T-helper 17 cell (primary cell): ENCODE results near the gene TAF3. TPM values are rescaled to one million over a fixed set of nuclear protein-coding genes. Genes with fewer than 3 reads are reported as not detected.

ENCODE experiments used
- ATAC-seq: fragments of 150-1000 bp; cut with Tn5 transposase; 2 replicates; pipeline ENCODE4 v1.10.0; 2021; ENCODE audit warnings: mild to moderate bottlenecking, moderate library complexity
- DNase-seq, 3 donors: peaks; one replicate each; pipeline versions ENCODE4 v3.0.0 to v3.0.0-alpha.2; 2020 to 2021
- H3K9me3 ChIP-seq: one replicate; pipeline ENCODE4 v1.7.0; 2013; ENCODE audit warnings: low read length, mild to moderate bottlenecking; ENCODE audit not compliant: control insufficient read depth, poor library complexity, severe bottlenecking
- H3K27ac Mint-ChIP-seq: one replicate; pipeline ENCODE4 v1.8.0; 2022; ENCODE audit warnings: mild to moderate bottlenecking, moderate library complexity, mixed read lengths
- H3K27me3 Mint-ChIP-seq: one replicate; pipeline ENCODE4 v1.8.0; 2022; ENCODE audit warnings: mixed read lengths
- H3K36me3 Mint-ChIP-seq: one replicate; pipeline ENCODE4 v1.8.0; 2022; ENCODE audit warnings: low read depth, mixed read lengths
- H3K4me1 Mint-ChIP-seq: one replicate; pipeline ENCODE4 v1.8.0; 2022; ENCODE audit warnings: mild to moderate bottlenecking, mixed read lengths
- H3K4me3 Mint-ChIP-seq: one replicate; pipeline ENCODE4 v1.8.0; 2022; ENCODE audit warnings: mild to moderate bottlenecking, moderate library complexity, mixed read lengths
- total RNA-seq, 4 donors: library from RNA in 2 of 4; stranded (reverse) in 2 of 4; gene quantifications; one replicate each; pipeline ENCODE4 v1.2.3 and lab custom pipeline; 2022 to 2026

Gene TAF3
- total RNA-seq, 2 donors from 2014 or later: 17.0 to 18.4 TPM

- Mint-ChIP-seq H3K4me3 (no peak overlapping the region), H3K36me3 (peaks cover 6% of the 10 kb centered on the region), H3K27ac (no peak overlapping the region), H3K27me3 (no peaks in the 10 kb centered on the region), H3K4me1 (peaks cover 4% of the 10 kb centered on the region)
- ATAC-seq (no peak), DNase-seq (no peak)
- H3K9me3 ChIP-seq: no peaks in the 10 kb centered on the region
Observed at GRCh38 chr10:7984896-7985295, 166.6 kb downstream of the TAF3 start.

- H3K4me3 Mint-ChIP-seq: no peak overlapping the region
- no peaks in the 10 kb centered on the region for H3K27me3 Mint-ChIP-seq
- peaks cover 6% of the 10 kb centered on the region for H3K36me3 Mint-ChIP-seq
- no peak for DNase-seq
- no peak for ATAC-seq
- peaks cover 6% of the 10 kb centered on the region for H3K4me1 Mint-ChIP-seq
- H3K9me3 ChIP-seq: no peaks in the 10 kb centered on the region
- H3K27ac Mint-ChIP-seq: no peak overlapping the region
Observed at GRCh38 chr10:7986851-7987250, 168.5 kb downstream of the TAF3 start.

DNA sequence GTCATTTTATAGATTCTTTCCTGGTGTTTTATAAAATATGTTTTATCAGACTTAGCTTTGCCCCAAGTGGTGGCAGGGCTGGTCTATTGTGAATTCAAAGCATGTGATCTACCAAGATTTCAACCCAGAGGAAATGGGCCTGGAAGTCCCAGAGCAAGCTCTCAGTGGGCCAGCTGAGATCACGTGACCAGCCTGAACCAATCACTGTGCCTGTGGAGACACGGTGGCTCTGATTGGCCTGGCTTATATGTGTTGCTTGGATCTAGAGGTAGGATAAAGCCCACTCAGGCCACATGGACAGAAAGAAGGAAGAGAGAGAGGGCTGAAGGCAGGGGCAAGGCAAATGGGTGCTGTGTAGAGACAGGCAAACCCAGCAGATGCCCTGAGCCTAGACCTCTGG, 170.7 kb downstream of the TAF3 start:
- Mint-ChIP-seq H3K27ac (no peak overlapping the region), H3K36me3 (peaks cover 8% of the 10 kb centered on the region), H3K4me1 (peaks cover 9% of the 10 kb centered on the region), H3K4me3 (no peak overlapping the region), H3K27me3 (no peaks in the 10 kb centered on the region)
- ATAC-seq: no peak
- no peaks in the 10 kb centered on the region for H3K9me3 ChIP-seq
- no peak for DNase-seq

GRCh38 chr10:7998831-7999230, 180.5 kb downstream of the TAF3 start:
- H3K9me3 ChIP-seq: no peaks in the 10 kb centered on the region
- Mint-ChIP-seq H3K27ac (peak overlapping the region; percentile 44), H3K4me1 (no peaks in the 10 kb centered on the region), H3K4me3 (no peak overlapping the region), H3K36me3 (peaks cover 8% of the 10 kb centered on the region), H3K27me3 (no peaks in the 10 kb centered on the region)
- ATAC-seq (no peak), DNase-seq (no peak)

GRCh38 chr10:8004469-8005000, 186.2 kb downstream of the TAF3 start:
- Mint-ChIP-seq H3K4me3 (no peak overlapping the region), H3K4me1 (no peaks in the 10 kb centered on the region), H3K27me3 (no peaks in the 10 kb centered on the region), H3K27ac (no peak overlapping the region), H3K36me3 (peaks cover 4% of the 10 kb centered on the region)
- DNase-seq (no peak), ATAC-seq (no peak)
- H3K9me3 ChIP-seq: peaks cover 2% of the 10 kb centered on the region

- H3K27me3 Mint-ChIP-seq: no peaks in the 10 kb centered on the region
- H3K9me3 ChIP-seq: peaks cover 2% of the 10 kb centered on the region
- no peaks in the 10 kb centered on the region for H3K4me1 Mint-ChIP-seq
- peaks cover 2% of the 10 kb centered on the region for H3K36me3 Mint-ChIP-seq
- H3K4me3 Mint-ChIP-seq: no peak overlapping the region
- ATAC-seq (no peak), DNase-seq (no peak)
- H3K27ac Mint-ChIP-seq: no peak overlapping the region
Observed at GRCh38 chr10:8006274-8006999, 188.1 kb downstream of the TAF3 start.

GRCh38 chr10:8009031-8009430, 190.7 kb downstream of the TAF3 start:
- H3K27me3 Mint-ChIP-seq: no peaks in the 10 kb centered on the region
- ATAC-seq (no peak), DNase-seq (no peak)
- peaks cover under 1% of the 10 kb centered on the region for H3K9me3 ChIP-seq
- peaks cover 2% of the 10 kb centered on the region for H3K4me1 Mint-ChIP-seq
- H3K36me3 Mint-ChIP-seq: peaks cover 6% of the 10 kb centered on the region
- H3K4me3 Mint-ChIP-seq: no peak overlapping the region
- no peak overlapping the region for H3K27ac Mint-ChIP-seq

GRCh38 chr10:8013006-8013405, 194.7 kb downstream of the TAF3 start:
- no peak overlapping the region for H3K4me3 Mint-ChIP-seq
- H3K9me3 ChIP-seq: no peaks in the 10 kb centered on the region
- peaks cover 2% of the 10 kb centered on the region for H3K4me1 Mint-ChIP-seq
- no peak for ATAC-seq
- H3K27me3 Mint-ChIP-seq: no peaks in the 10 kb centered on the region
- H3K36me3 Mint-ChIP-seq: peaks cover 6% of the 10 kb centered on the region
- H3K27ac Mint-ChIP-seq: no peak overlapping the region
- DNase-seq: no peak

DNA sequence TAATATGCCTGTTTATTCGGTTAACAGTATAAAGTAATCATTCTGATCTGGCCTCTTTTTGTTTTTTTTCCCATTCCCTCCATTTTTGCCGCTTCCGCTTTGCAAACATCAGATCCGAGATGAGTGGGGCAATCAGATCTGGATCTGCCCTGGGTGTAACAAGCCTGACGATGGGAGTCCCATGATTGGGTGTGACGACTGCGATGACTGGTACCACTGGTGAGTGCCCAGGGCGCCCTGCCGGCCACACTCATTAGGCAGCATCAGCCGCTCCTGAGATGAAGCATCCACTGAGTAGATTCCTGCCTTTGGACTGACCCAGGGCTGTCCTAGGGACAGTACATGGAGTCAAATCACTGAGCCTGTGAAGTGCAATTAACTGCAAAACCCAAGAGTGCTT, 195.3 kb downstream of the TAF3 start:
- DNase-seq: no peak
- no peak overlapping the region for H3K27ac Mint-ChIP-seq
- H3K4me3 Mint-ChIP-seq: no peak overlapping the region
- peaks cover 2% of the 10 kb centered on the region for H3K4me1 Mint-ChIP-seq
- H3K36me3 Mint-ChIP-seq: peaks cover 6% of the 10 kb centered on the region
- no peaks in the 10 kb centered on the region for H3K9me3 ChIP-seq
- no peak for ATAC-seq
- no peaks in the 10 kb centered on the region for H3K27me3 Mint-ChIP-seq

DNA sequence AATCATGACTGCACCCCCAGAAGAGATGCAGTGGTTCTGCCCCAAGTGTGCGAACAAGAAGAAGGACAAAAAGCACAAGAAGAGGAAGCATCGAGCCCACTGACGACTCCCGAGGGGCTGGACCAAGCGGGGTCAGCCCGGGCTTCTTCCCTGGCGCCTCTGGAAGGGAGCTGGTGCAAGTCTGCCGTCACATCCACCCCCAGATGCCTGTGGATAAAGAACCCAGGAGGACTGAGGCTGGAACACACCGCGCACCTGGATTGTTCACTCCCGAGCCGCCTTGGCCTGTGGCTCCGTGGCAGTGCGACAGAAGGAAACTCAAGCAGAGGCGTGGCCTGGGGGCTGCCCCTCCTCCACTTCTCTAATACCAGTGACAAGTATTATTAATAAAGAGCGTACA, 196.3 kb downstream of the TAF3 start:
- DNase-seq (no peak), ATAC-seq (no peak)
- Mint-ChIP-seq H3K27me3 (no peaks in the 10 kb centered on the region), H3K36me3 (peaks cover 6% of the 10 kb centered on the region), H3K4me3 (no peak overlapping the region), H3K27ac (no peak overlapping the region), H3K4me1 (peaks cover 2% of the 10 kb centered on the region)
- H3K9me3 ChIP-seq: no peaks in the 10 kb centered on the region

DNA sequence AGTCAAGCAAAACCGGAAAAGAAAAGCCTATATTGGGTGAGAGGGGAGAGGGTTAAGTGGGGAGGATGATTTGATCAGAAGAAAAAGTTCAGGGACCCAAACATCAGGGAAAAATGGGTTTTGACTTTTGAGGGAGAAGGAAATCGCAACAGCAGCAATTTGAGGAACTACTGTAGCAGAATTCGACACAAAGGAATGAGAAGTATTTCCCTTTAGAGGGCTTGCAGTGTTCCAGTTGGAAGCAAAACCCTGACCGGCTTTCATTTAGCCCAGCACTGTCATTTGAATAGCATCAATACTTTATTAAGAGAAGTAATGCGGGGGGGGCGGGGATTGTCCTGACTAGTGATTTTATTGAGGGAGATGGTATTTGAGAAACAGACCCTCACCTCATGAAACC, 199.0 kb downstream of the TAF3 start:
- Mint-ChIP-seq H3K27ac (peak overlapping the region; percentile 8), H3K4me3 (no peak overlapping the region), H3K4me1 (no peaks in the 10 kb centered on the region), H3K36me3 (peaks cover 3% of the 10 kb centered on the region), H3K27me3 (no peaks in the 10 kb centered on the region)
- DNase-seq: no peak
- H3K9me3 ChIP-seq: no peaks in the 10 kb centered on the region
- ATAC-seq: no peak

DNA sequence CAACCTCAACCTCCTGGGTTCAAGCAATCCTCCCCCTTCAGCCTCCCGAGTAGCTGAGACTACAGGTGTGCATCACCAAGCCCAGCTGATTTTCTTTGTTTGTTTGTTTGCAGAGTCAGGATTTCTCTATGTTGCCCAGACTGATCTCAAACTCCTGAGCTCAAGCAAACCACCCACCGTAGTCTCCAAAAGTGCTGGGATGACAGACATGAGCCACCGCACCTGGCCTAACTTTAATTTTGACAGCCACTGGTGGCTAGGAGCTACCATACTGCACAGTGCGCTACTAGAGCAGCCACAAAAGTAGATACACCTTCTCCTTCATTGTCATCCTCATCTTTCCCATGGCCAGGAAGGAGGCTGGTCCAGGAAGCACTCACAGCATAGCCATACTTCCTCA, 205.0 kb downstream of the TAF3 start:
- ATAC-seq (no peak), DNase-seq (no peak)
- H3K4me3 Mint-ChIP-seq: no peak overlapping the region
- no peaks in the 10 kb centered on the region for H3K36me3 Mint-ChIP-seq
- no peak overlapping the region for H3K27ac Mint-ChIP-seq
- H3K9me3 ChIP-seq: no peaks in the 10 kb centered on the region
- peaks cover 4% of the 10 kb centered on the region for H3K4me1 Mint-ChIP-seq
- peaks cover 23% of the 10 kb centered on the region for H3K27me3 Mint-ChIP-seq

DNA sequence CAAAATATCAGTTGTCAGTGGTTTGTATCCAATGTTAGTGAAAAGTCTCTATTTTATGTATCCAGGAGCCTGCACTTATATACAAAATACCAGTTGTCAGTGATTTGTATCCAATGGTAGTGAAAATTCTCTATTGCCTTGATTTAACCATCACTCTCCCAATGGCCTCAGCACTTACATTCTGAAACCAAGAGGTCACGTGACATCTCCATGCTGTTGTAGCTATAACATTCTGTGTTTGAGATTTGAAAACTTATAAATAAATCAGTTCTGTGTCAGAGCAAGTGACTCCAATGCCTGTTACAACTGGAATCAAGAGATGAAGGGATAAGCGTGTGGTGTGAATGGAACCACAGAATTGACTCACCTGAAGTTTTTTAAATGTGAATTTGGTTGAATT, 205.5 kb downstream of the TAF3 start:
- Mint-ChIP-seq H3K36me3 (no peaks in the 10 kb centered on the region), H3K27ac (no peak overlapping the region), H3K4me3 (no peak overlapping the region), H3K4me1 (peaks cover 4% of the 10 kb centered on the region), H3K27me3 (peaks cover 23% of the 10 kb centered on the region)
- no peaks in the 10 kb centered on the region for H3K9me3 ChIP-seq
- DNase-seq (no peak), ATAC-seq (no peak)
